Esophagus squamous epithelium (tissue), 5 donors: ENCODE results near the gene SAE1. TPM values are rescaled to one million over a fixed set of nuclear protein-coding genes. Genes with fewer than 3 reads are reported as not detected.

Experiments used
- DNase-seq: peaks from one replicate; lab custom pipeline; 2025; lab: John Stamatoyannopoulos, UW
- H3K27ac ChIP-seq, 4 donors: fragments of 200-600 bp; sonication (generic); one replicate each; pipeline ENCODE4 v1.5.1; 2016 to 2019; ENCODE audit warnings: mild to moderate bottlenecking in 1 of 4
- H3K27me3 ChIP-seq, 4 donors: fragments of 200-600 bp; sonication (generic); 1 replicate in 3 of 4; 2 replicates in 1 of 4; pipeline versions ENCODE4 v1.5.1 to v1.6.0; 2017 to 2021; ENCODE audit warnings: antibody characterized with exemption in 1 of 4
- H3K36me3 ChIP-seq, 3 donors: fragments of 200-600 bp; sonication (generic); one replicate each; pipeline ENCODE4 v1.5.1; 2016 to 2019
- H3K4me1 ChIP-seq, 3 donors: fragments of 200-600 bp; sonication (generic); one replicate each; pipeline ENCODE4 v1.5.1; 2017 to 2019
- H3K4me3 ChIP-seq, 4 donors: fragments of 200-600 bp; sonication (generic); 1 replicate in 3 of 4; 2 replicates in 1 of 4; pipeline ENCODE4 v1.5.1; 2016 to 2019; ENCODE audit warnings: mild to moderate bottlenecking in 2 of 4, moderate library complexity in 1 of 4
- H3K9me3 ChIP-seq, 3 donors: fragments of 200-600 bp; sonication (generic); one replicate each; pipeline ENCODE4 v1.5.1; 2016 to 2019
- CTCF ChIP-seq, 6 experiments: fragments of 450-650 bp in 4 of 6; fragments of 200-600 bp in 2 of 6; sonication (generic) in 2 of 6; IDR thresholded peaks; one replicate each; pipeline ENCODE4 v1.5.1; 2016 to 2019; ENCODE audit warnings: antibody characterized with exemption in 6 of 6, mild to moderate bottlenecking in 4 of 6, moderate library complexity in 4 of 6
- POLR2A ChIP-seq, 4 donors: fragments of 450-650 bp; IDR thresholded peaks; one replicate each; pipeline ENCODE4 v1.6.1; 2017; ENCODE audit warnings: antibody characterized with exemption in 4 of 4, mild to moderate bottlenecking in 4 of 4, moderate library complexity in 3 of 4
- WGBS, 2 donors: methylation state at CpG; one replicate each; pipeline ENCODE4 v1.1.5; 2018; 5-methylcytosine and 5-hydroxymethylcytosine counted together
- intact Hi-C: fragments of 100-400 bp; cut with DNase I; formaldehyde crosslinking; loops from one replicate; pipeline ENCODE4 v1.15.0; 2022
- total RNA-seq, 4 donors: library from RNA; depleted of rRNA; stranded (reverse); fragments of >200 nt; gene quantifications; one replicate each; pipeline ENCODE4 v1.1.0, GENCODE V29; 2016
- donor health status: DM: yes; HTN: yes; CAD: no.

SAE1 gene
- total RNA-seq, 4 donors from 2014 or later, result 31.8 to 73.5 (median 62.1) TPM

GRCh38 chr19:47095476-47096099 lies 35.0 kb upstream of the SAE1 start:
- peaks cover 0 to 39% (median 5%) of the 10 kb centered on the region in 3 donors for H3K36me3 ChIP-seq
- H3K9me3 ChIP-seq, result no peaks in the 10 kb centered on the region
- no peaks in the 10 kb centered on the region for H3K27me3 ChIP-seq
- TF ChIP-seq CTCF (IDR thresholded peaks at IDR 0.05) (no peak), POLR2A (IDR thresholded peaks at IDR 0.05) (no peak)
- peaks cover 31 to 73% (median 44%) of the 10 kb centered on the region in 3 donors for H3K4me1 ChIP-seq
- no peak for DNase-seq
- intact Hi-C loops, result no loop called here
- 54 to 65% methylated on average over 7 to 9 of the region's 9 CpGs for WGBS, 2 donors
- H3K27ac ChIP-seq, result peak overlapping the region; percentile 88 to 94 (median 90)
- H3K4me3 ChIP-seq, result peak overlapping the region in 2 of 4 donors; percentile 3 to 11

GRCh38 chr19:47096100-47096704 lies 34.4 kb upstream of the SAE1 start:
- DNase-seq, result no peak
- WGBS, 2 donors, result 70 to 78% methylated on average over 4 to 7 of the region's 12 CpGs
- H3K9me3 ChIP-seq, result no peaks in the 10 kb centered on the region
- peaks cover 31 to 76% (median 44%) of the 10 kb centered on the region in 3 donors for H3K4me1 ChIP-seq
- H3K36me3 ChIP-seq, result peaks cover 0 to 33% (median 0%) of the 10 kb centered on the region in 3 donors
- peak overlapping the region in 1 of 4 donors; percentile 24 for H3K4me3 ChIP-seq
- TF ChIP-seq CTCF (IDR thresholded peaks at IDR 0.05) (no peak), POLR2A (IDR thresholded peaks at IDR 0.05) (peak in 2 of 4 donors; percentile 17 to 19)
- H3K27me3 ChIP-seq, result no peaks in the 10 kb centered on the region
- intact Hi-C loops, result no loop called here
- H3K27ac ChIP-seq, result peak overlapping the region; percentile 88 to 94 (median 90)

GRCh38 chr19:47096721-47097120 lies 33.9 kb upstream of the SAE1 start:
- TF ChIP-seq CTCF (IDR thresholded peaks at IDR 0.05), result no peak
- TF ChIP-seq POLR2A (IDR thresholded peaks at IDR 0.05), result no peak
- Histone ChIP-seq H3K9me3 (no peaks in the 10 kb centered on the region), H3K4me3 (peak overlapping the region in 1 of 4 donors; percentile 24), H3K27me3 (no peaks in the 10 kb centered on the region), H3K27ac (peak overlapping the region; percentile 88 to 94 (median 90)), H3K4me1 (peaks cover 31 to 81% (median 44%) of the 10 kb centered on the region in 3 donors), H3K36me3 (peaks cover 0 to 28% (median 0%) of the 10 kb centered on the region in 3 donors)
- DNase-seq, result no peak
- intact Hi-C loops, result no loop called here
- 51 to 67% methylated on average over 5 of the region's 9 CpGs for WGBS, 2 donors

GRCh38 chr19:47097396-47098201 lies 33.0 kb upstream of the SAE1 start:
- peak overlapping the region; percentile 88 to 94 (median 90) for H3K27ac ChIP-seq
- DNase-seq, result no peak
- H3K36me3 ChIP-seq, result peaks cover 0 to 19% (median 0%) of the 10 kb centered on the region in 3 donors
- no peak for TF ChIP-seq CTCF (IDR thresholded peaks at IDR 0.05)
- no peak for TF ChIP-seq POLR2A (IDR thresholded peaks at IDR 0.05)
- WGBS, 2 donors, result 62 to 63% methylated on average over 17 of the region's 31 CpGs
- H3K27me3 ChIP-seq, result no peaks in the 10 kb centered on the region
- peaks cover 31 to 90% (median 44%) of the 10 kb centered on the region in 3 donors for H3K4me1 ChIP-seq
- intact Hi-C loops, result no loop called here
- peak overlapping the region in 1 of 4 donors; percentile 22 for H3K4me3 ChIP-seq
- no peaks in the 10 kb centered on the region for H3K9me3 ChIP-seq
